Raji (cell line): ENCODE results near the gene CNMD.

ENCODE experiments used
- POLR2A ChIP-seq: IDR thresholded peaks from 2 replicates; pipeline ENCODE4 v1.6.1; 2011; ENCODE audit warnings: low read depth, low read length, control low read depth; ENCODE audit not compliant: insufficient read depth

Gene CNMD

DNA sequence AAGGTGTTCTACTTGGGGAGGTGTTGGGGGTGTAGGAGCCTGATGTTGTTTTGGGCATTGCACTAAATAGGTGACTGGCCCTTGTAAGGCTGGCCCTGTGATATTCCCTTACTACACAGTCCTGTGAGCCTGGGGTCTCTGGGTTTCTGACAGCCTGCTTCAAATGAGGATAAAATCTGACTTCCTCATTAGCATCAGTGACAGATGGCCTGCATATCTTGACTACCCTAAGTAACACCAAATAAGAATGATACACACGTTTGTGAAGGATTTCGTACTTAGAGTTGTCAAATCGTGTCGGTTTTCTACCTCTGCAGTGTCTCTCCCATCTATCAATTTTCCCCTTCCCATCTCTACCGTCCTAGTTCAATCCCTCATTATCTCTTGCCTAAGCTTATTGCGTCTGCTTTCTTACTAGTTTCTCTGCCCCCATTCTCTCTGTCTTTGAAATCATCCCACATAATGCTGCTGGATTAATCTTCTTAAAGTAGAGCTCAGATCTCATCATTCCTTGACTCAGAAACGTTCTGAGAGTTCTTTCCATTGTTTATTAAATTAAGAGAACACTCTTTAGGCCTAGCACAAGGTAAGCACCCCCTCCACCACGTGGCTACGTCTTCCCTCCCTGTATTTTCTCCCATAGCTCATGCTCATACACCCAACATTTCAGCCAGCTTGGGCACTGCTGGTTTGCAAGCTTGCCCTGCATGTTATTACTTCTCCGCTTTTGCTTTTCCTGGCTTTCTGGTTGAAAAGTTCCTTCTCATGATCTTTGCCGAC lies 26.2 kb upstream of the CNMD start:
- no peak for TF ChIP-seq POLR2A

DNA sequence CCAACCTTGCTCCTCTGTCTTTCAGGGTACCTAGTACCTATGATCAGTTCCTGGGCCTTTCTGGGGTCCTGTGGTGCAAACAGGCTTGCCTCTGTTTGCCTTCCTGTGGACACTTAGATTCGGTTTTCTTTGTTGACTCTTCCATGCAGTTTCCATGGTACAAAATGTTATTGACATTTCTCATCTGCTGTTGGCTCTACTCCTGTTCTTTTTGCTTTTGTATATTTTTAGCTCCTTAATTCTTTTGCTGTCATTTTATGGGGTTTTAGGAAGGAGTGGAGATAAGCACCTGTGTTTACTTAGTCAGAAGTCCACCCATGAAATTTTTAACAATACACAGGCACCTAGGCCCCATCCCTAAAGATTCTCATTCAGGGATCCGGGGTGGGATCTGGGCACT lies 20.5 kb upstream of the CNMD start:
- no peak for TF ChIP-seq POLR2A

DNA sequence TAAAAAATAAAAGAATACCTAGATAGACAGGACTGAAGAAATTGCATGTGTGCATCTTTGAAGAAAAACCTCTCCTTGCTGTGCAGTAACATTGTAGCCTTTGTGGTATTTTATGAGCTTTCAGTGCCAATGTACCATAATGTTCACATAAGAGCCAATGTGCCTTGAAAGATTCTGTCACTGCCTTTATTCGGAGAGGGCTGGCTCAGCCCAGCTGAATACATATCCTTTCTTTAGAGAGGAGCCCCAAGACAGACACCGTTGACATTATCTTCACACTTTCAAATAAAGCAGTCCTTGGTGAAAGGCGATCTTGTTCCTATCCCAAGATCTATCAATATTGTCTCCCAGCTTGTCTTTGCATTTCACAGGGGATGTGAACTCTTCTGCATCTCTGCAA lies 18.5 kb upstream of the CNMD start:
- TF ChIP-seq POLR2A, result no peak

DNA sequence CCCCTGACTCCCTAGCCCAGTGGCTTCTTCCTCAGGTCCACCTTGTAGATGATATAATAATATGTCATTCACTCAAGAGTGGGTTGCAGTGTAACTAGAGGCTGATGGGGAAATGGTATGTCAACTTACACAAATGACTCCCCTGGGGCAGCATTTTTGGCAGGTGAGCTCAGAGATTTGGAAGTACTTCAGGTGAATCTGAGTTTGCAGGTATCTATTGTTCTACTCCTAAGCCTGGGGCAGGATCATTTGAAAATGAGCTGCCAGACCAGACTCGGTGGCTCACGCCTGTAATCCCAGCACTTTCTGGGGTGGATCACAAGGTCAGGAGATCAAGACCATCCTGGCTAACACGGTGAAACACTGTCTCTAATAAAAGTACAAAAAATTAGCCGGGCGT lies 11.6 kb upstream of the CNMD start:
- no peak for TF ChIP-seq POLR2A

DNA sequence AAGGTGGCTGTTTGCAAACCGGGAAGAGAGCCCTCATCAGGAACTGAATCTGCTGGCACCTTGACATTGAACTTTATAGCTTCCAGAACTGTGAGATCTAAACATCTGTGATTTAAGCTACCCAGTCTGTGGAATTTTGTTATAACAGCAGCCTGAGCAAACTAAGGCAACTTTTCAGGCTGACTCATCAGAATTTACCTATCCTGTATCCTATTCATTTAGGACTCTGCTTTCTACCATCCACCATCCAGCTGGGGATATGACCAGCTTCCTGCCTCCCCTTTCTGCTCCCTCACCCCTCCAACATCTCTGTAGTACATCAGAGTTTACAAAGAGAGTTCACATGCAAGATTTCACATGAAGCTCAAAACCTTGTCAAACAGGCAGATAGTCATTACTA lies 11.1 kb upstream of the CNMD start:
- no peak for TF ChIP-seq POLR2A

DNA sequence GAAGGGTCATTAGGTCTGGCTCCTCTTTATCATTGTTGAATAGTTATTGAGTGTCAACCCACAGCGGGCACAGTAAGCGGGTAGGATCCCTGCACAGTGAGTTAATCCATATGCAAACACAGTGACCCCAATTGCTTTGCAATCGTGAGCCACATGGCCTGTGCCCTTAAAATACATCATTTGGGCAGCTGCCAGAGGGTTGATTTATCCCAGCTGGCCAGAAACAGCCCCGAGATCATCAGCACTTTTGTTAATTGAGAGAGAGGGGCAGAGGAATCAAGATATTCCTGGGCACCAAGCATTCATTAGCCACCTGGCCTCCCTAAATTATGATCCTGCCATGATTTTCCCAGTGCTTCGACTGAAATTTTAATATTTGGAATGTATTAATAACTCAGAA lies 9.8 kb upstream of the CNMD start:
- TF ChIP-seq POLR2A, result no peak

DNA sequence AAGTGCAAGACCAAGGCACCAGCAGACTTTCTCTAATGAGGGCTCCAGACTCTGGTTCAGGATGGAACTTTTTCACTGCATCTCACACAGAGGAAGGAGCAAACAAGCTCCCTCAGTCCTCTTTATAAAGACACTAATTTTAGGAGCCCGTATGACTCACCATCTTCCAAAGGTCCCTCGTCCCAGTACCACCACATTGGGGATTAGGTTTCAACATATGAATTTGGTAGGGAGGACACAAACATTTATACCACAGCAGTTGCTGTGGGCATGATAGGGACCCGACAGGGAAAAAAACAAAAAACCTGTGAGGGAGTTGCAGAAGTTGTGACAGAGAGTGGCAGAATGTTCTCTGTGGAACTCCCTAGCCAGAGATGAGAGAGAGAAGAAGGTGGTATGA lies 6.5 kb upstream of the CNMD start:
- TF ChIP-seq POLR2A, result no peak

DNA sequence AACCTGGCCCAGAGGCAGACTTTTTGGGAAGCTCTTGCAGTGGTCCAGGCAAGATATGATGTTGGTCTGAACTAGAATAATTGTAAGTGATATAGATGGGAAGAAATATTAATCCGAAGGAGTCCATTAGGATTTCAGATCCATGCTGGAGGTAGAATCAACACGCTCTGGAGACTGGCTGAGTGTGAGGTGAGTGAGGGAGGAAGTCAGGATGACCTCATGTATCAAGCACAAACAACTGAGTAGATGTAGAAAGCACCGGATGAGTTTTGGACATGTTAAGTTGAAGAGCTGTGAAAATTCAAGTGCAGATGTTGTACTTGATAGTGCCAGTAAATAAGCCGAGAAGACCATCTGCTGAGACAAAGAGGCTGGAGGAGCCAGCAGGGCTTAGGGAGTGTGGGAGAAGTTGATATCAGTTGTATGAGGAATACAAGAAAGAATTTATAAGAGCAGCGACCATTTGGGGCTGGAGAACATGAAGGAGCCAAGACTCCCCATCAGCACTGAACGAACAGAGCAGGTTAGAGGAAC lies 5.3 kb upstream of the CNMD start:
- no peak for TF ChIP-seq POLR2A

DNA sequence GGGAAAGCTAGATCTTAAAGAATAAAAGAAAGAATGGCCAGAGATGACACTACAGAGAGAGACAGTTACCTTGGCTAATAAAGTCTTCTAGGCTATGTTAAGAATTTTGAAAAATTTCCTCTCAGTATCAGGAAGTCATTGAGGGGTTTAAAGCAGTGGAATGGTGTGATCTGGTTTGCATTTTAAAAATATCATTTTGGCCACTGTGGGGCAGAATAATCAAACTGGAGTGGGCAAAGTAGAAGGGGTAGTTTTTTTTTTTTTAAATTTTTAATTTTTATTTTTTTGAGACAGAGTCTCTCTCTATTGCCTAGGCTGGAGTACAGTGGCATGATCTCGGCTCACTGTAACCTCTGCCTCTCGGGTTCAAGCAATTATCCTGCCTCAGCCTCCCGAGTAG lies 4.4 kb upstream of the CNMD start:
- no peak for TF ChIP-seq POLR2A

DNA sequence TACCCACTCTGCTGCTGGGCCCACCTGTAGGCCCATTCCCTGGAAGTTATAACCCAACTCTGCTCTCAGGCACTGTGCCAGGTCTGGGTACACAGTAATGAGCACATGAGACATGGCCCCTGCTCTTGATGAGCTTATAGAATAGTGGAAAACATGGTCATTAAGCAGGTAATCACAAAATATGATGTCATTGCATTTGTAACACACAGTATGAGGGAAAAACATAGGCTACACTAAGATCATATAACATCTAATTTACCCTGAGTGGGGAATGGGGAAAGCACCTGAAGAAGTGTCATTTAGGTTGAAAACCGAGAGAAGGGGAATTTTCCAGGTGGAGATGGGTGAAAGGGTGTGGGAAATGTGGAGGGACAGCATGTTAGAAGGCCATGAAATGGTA lies 3.9 kb upstream of the CNMD start:
- no peak for TF ChIP-seq POLR2A

DNA sequence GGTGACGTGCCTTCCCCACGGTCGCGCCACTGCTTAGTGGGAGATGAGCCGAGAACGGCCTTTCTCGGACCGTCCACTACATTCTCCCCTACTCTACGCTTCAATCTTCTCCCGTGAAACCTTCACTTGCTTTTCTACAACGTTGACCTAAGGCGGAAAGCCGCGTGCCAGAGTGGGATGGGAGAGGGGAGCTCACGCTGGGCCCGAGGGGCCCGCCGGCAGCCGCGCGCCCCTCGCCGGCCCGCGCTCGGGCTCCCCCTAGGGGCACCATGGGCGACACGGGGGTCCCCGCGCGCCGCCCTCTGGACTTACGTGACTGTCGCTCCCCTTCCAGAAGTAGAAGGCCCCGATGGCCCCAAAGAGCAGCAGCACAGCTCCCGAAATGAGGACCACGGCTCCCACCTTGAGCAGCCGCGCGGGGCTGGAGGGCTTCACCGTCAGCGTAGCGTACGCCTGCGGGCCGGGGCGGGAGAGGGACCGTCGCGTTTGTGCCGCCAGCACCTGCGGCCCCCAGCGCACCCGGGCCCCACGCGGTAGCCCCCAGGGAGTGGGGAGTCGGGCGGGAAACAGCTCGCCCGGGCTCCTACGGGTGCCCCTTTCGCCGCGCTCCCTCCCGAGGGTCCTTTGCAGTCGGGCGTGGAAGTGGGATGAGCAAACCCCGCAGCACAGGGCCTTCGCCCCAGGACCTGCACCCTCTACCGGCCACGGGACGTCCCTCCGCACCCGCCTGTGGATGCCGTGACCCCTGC lies 727 bp downstream of the CNMD start:
- TF ChIP-seq POLR2A, result no peak

DNA sequence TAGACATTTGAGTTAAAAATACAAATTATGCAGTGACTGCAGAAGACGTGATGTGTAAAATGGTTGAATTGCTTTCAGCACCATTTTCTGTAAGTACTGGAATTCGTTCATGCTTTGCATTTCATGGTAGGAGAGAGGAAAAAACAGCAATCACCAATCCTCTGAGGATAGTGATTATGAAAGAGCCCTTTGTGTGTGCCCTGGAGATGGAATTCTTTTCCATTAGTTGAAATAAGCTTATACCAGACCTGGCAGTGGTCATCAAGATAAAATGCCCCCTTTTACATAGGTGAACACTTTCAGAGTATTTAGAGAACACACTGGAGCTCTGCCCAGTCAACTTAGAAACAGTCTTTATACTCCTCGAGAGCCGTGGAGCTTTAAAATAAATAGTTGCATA lies 1.7 kb downstream of the CNMD start:
- TF ChIP-seq POLR2A, result no peak

DNA sequence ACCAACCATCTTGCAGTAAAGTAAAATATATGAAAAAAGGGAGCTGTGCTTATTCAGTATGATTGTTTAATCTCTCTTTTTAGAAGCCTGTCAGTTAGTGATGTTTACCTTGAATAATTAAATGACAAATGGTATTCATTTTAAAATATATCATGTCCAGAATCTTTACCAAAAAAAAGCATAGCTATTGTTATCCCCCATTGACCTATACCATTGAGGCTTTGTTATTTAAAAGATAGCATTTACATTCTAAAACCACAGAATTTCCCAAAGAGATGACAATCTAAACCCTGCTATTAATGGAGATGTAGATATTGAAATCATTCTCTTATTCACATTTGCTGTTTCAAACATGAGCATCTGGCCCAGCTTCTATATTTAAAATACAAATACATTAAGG lies 2.2 kb downstream of the CNMD start:
- TF ChIP-seq POLR2A, result no peak

DNA sequence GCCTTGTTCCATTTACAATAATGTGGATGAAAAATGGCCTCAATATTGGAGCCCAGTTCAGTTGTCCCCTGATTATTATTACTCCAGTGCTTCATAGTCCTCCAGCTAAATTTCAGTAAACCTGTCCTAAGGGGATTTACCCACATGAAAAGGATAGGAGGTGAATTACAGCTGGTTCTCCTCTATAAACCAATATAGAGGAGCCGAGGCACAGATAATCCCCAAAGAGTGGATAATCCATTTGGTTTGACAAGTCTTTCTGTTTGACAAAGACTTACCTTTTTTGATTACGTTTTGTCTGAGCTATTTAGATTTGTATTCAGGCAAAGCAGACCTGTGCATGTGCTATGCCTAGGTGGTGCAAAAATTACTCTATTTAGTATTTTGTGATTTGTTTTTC lies 2.7 kb downstream of the CNMD start:
- TF ChIP-seq POLR2A, result no peak

DNA sequence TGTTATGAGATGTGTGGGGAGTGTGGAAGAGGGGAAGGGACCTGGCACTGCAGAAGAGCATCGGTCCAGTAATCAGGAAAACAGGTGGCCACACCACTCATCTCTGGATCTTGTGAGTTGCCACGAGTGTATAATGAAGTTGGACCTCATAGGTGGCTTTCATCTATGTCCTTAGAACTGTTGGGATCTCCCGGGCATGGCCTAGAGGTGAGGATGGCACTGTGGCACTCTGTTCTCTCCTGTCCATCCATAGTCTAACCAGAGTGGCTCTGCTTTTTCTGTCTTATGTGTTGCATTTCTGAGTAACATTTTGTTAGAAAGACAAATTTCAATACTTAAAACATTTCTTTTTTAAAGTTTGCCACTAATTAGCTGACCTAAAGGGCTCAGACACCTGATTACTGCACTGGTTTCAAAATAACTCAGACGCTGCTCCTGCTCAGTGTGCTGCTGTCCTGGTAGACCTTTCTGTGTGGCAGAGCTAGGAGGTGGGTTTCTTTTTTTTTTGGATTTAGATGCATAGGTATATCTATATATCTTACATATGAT lies 5.5 kb downstream of the CNMD start:
- TF ChIP-seq POLR2A, result no peak

DNA sequence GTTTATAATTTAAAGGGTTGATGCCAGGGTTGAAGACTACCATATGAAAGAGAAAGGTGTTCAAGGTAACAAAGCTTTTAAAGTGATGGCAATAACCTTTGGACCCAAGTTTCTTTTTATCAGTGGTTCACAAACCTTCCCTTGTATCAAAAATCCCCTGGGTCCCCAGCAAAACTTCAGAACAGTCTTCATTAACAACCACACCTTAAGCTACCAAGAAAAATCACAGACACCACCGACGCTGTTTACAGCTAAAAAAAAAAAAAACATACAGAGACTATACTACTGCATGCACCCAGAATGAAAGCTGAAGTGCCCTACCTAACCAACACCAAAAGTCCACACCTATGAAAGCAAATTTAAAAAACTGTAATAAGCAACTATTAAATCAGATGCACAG lies 13.4 kb downstream of the CNMD start:
- TF ChIP-seq POLR2A, result no peak
